ENCODE measurements around the gene PTPRN2. TPM values are rescaled to one million over a fixed set of nuclear protein-coding genes. Genes with fewer than 3 reads are reported as not detected.

The PTPRN2 gene
- total and polyA plus RNA-seq, 2 of the 13 experiments (the other 11 are each of a cell fraction or from before 2014, with no cell fraction given) = 2.5 to 24.2 TPM

GRCh38 chr7:157555944-157556641, 1031.5 kb downstream of the PTPRN2 start:
- intact Hi-C loops (cut with micrococcal nuclease; ENCODE audit: unreplicated experiment) = no loop called here
- peak; percentile 78 for FAIRE-seq
- TF ChIP-seq KLF9 (CRISPR knock-in tag; IDR thresholded peaks at IDR 0.05; ENCODE audit: low read depth) (no peak), MEIS1 (CRISPR knock-in tag; IDR thresholded peaks at IDR 0.05; ENCODE audit: borderline replicate concordance) (no peak), FOXO4 (CRISPR knock-in tag; conservative IDR thresholded peaks at IDR 0.05) (0 out of 2 replicates have a peak, but pooled peaks have one; percentile 88), ZSCAN30 (CRISPR knock-in tag; IDR thresholded peaks at IDR 0.05) (no peak), EP300 (IDR thresholded peaks at IDR 0.05; ENCODE audit: low read depth in 2 of 2, low read length in 2 of 2) (no peak), EP300 (CRISPR knock-in tag; IDR thresholded peaks at IDR 0.05; ENCODE audit: borderline replicate concordance) (no peak), FLYWCH1 (CRISPR knock-in tag; IDR thresholded peaks at IDR 0.05) (no peak), CC2D1A (CRISPR knock-in tag; IDR thresholded peaks at IDR 0.05) (no peak), RBFOX2 (IDR thresholded peaks at IDR 0.05; ENCODE audit: low read depth, low read length) (no peak), CENPT (CRISPR knock-in tag; IDR thresholded peaks at IDR 0.05; ENCODE audit: low read depth) (no peak), ZNF782 (CRISPR knock-in tag; IDR thresholded peaks at IDR 0.05; ENCODE audit: borderline replicate concordance) (no peak), POGZ (CRISPR knock-in tag; IDR thresholded peaks at IDR 0.05) (no peak), HOXA5 (CRISPR knock-in tag; IDR thresholded peaks at IDR 0.05) (no peak), ZNF124 (CRISPR knock-in tag; IDR thresholded peaks at IDR 0.05) (no peak), ZNF224 (CRISPR knock-in tag; IDR thresholded peaks at IDR 0.05) (no peak), ZNF260 (CRISPR knock-in tag; IDR thresholded peaks at IDR 0.05; ENCODE audit: borderline replicate concordance, low read depth) (no peak), ZNF333 (CRISPR knock-in tag; IDR thresholded peaks at IDR 0.05; ENCODE audit: borderline replicate concordance) (0 out of 2 replicates have a peak, but pooled peaks have one; percentile 9)
- TF ChIP-seq, protein P1, sequence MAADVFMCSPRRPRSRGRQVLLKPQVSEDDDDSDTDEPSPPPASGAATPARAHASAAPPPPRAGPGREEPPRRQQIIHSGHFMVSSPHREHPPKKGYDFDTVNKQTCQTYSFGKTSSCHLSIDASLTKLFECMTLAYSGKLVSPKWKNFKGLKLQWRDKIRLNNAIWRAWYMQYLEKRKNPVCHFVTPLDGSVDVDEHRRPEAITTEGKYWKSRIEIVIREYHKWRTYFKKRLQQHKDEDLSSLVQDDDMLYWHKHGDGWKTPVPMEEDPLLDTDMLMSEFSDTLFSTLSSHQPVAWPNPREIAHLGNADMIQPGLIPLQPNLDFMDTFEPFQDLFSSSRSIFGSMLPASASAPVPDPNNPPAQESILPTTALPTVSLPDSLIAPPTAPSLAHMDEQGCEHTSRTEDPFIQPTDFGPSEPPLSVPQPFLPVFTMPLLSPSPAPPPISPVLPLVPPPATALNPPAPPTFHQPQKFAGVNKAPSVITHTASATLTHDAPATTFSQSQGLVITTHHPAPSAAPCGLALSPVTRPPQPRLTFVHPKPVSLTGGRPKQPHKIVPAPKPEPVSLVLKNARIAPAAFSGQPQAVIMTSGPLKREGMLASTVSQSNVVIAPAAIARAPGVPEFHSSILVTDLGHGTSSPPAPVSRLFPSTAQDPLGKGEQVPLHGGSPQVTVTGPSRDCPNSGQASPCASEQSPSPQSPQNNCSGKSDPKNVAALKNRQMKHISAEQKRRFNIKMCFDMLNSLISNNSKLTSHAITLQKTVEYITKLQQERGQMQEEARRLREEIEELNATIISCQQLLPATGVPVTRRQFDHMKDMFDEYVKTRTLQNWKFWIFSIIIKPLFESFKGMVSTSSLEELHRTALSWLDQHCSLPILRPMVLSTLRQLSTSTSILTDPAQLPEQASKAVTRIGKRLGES (CRISPR knock-in tag; IDR thresholded peaks at IDR 0.05; ENCODE audit: borderline replicate concordance) = no peak
- TF ChIP-seq, protein P2, sequence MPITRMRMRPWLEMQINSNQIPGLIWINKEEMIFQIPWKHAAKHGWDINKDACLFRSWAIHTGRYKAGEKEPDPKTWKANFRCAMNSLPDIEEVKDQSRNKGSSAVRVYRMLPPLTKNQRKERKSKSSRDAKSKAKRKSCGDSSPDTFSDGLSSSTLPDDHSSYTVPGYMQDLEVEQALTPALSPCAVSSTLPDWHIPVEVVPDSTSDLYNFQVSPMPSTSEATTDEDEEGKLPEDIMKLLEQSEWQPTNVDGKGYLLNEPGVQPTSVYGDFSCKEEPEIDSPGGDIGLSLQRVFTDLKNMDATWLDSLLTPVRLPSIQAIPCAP (CRISPR knock-in tag; IDR thresholded peaks at IDR 0.05; ENCODE audit: low read depth) = no peak

More at GRCh38 chr7:157555944-157556641, 1031.5 kb downstream of the PTPRN2 start:
- peak overlapping the region; percentile 25; the same call in 1 of the 2 replicates for H3K4me2 ChIP-seq (ENCODE audit: low read depth, low read length)
- WGBS (ENCODE audit: low lambda C conversion rate) = 88% methylated on average over 10 of the region's 10 CpGs
- BruUV-seq (replicated peaks) = no TSS peak
- no peaks in the 10 kb centered on the region for H3K9me3 ChIP-seq (ENCODE audit: low read length)
- no peaks in the 10 kb centered on the region for H3K36me3 ChIP-seq (replicated peaks in 1 of 2; ENCODE audit: control insufficient read depth in 1 of 2, insufficient read depth in 2 of 2, low read length in 2 of 2)
- ATAC-seq = no peak
- H3K4me3 ChIP-seq (replicated peaks in 1 of 3; ENCODE audit: insufficient read depth in 1 of 3, low read depth in 2 of 3, low read length in 3 of 3) = no peak overlapping the region
- ChIA-PET CTCF (ENCODE audit: low intra/inter-chr PET ratio, low total read pairs) (no interaction called here), POLR2A (no interaction called here)
- no peak for DNase-seq (ENCODE audit: low spot score)
- peaks cover 64% of the 10 kb centered on the region for H3K4me1 ChIP-seq (ENCODE audit: insufficient read depth, low read length)
- H2AFZ ChIP-seq (ENCODE audit: low read length) = no peak overlapping the region
- no peaks in the 10 kb centered on the region for H3K79me2 ChIP-seq (ENCODE audit: insufficient read depth, low read length)
- H4K20me1 ChIP-seq (ENCODE audit: insufficient read depth, low read length) = no peaks in the 10 kb centered on the region
- peaks cover 2 to 8% of the 10 kb centered on the region in 2 experiments; a peak in 2 of 5 replicates for H3K27me3 ChIP-seq (ENCODE audit: control insufficient read depth in 1 of 2, insufficient read depth in 2 of 2, low read length in 2 of 2)
- H3K9ac ChIP-seq (ENCODE audit: insufficient read depth, low read depth, low read length) = no peak overlapping the region
- in situ Hi-C loops (cut with HindIII; ENCODE audit: extremely low pct_ligation_motif_present, low pct_unique_long_range_greater_than_20kb) = no loop called here
- H3K27ac ChIP-seq (ENCODE audit: extremely low read length, insufficient read depth, low read length) = peak overlapping the region; percentile 56
